NOMO-1 (cell line): Measurements from ENCODE around the gene FSD2.
"Not testable (repeated sequence)": the region's sequence is repeated elsewhere in the genome, so short reads cannot be mapped to it uniquely, and the experiment has no call there.

ENCODE experiments used
- DNase-seq, 2 experiments: peaks; one replicate each; lab custom pipeline; 2025; ENCODE audit not compliant: unreplicated experiment in 2 of 2; lab: John Stamatoyannopoulos, UW

FSD2 gene

GRCh38 chr15:82798531-82799166 lies 7.2 kb downstream of the FSD2 start:
- DNase-seq = no peak

DNA sequence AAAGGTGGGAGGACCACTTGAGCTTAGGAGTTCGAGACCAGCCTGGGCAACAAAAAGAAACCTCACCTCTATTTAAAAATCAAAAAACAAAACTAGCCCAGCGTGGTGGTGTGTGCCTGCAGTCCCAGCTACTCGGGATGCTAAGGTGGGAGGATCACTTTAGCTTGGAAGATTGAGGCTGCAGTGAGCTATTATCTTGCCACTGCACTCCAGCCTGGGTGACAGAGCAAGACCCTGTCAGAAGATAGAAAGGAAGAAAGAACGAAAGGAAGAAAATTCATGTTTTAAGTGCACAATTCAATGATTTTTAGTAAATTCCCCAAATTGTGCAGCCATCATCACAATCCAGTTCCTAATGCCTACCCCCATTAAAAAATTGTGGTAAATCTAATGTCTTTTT lies 7.8 kb downstream of the FSD2 start:
- no peak for DNase-seq

GRCh38 chr15:82793737-82794136 lies 12.1 kb downstream of the FSD2 start:
- no peak for DNase-seq

GRCh38 chr15:82792068-82792467 lies 13.8 kb downstream of the FSD2 start:
- no peak for DNase-seq

- no peak for DNase-seq
Observed at GRCh38 chr15:82790321-82790720, 15.5 kb downstream of the FSD2 start.

DNA sequence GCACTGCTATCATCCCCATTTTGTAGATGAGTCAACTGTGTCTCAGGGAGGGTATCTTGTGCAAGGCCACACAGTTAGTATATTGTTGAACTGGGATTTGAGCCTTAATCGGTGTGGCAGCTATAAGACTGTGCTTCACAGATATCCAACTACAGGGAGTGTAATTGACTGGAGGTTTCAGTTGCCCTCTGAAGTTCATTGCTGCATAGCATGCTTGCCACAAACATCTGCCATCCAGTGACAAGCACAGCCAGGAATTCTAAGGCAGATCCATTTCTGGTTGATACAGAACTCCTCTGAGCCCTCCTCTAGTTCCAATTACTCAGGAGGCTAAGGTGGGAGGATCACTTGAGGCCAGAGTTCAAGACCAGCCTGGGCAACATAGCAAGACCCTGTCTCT lies 16.4 kb downstream of the FSD2 start:
- DNase-seq = no peak

DNA sequence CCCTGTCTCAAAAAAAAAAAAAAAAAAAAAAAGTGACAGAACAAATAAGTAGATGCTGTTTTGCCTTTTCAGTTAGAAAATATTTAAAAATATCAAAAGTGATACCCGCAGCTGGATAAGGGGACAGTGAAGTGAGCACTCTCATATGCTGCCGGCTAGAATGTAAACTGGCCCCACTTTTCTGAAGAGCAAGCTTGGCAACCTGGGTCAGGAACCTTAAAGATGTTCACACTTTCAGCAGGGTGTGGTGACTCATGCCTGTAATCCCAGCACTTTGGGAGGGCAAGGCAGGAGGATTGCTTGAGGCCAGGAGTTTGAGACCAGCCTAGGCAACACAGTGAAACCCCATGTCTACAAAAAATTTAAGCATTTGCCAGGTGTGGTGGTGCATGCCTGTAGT lies 17.4 kb downstream of the FSD2 start:
- no peak for DNase-seq

DNA sequence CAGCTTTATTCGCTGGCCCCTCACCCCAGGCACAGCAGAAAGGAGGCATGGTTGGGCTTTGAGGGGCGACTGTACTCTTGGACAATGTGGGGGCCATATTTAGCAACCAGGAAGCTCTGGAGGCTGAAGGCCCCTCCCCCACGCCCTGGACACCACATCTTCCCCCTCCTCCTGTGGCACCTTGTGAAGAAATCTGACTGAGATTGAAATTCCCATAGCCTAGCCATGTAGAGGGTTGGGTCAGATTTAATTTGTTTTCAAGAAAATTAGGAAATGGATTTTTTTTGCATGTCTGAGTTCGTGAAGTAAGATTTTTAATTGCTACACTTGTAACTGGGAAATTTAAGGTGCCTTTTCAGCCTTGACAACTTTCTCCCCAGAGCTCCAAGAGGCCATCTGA lies 24.5 kb downstream of the FSD2 start:
- DNase-seq = no peak

DNA sequence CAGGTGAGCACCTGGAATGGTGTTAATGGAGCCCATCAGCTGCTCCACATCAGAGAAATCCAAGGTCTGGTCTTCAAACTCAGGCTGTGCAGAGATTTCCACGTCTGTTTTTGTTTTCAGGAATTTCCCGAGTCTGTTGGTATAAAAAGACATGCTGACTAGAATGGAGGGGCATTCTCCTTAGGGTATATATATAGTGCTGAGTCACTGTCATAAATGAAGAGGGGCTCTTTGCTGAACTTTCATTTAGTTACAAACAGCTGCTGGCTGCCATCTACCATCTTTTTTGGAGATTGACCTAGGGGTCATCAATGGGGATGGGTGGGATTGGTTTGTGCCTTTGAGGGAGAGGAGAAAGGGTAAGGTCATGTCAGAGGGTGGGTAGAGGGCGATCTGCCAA lies 27.1 kb downstream of the FSD2 start:
- no peak for DNase-seq

- peak; percentile 5 to 60 for DNase-seq
Observed at GRCh38 chr15:82774496-82774895, 31.4 kb downstream of the FSD2 start.

DNA sequence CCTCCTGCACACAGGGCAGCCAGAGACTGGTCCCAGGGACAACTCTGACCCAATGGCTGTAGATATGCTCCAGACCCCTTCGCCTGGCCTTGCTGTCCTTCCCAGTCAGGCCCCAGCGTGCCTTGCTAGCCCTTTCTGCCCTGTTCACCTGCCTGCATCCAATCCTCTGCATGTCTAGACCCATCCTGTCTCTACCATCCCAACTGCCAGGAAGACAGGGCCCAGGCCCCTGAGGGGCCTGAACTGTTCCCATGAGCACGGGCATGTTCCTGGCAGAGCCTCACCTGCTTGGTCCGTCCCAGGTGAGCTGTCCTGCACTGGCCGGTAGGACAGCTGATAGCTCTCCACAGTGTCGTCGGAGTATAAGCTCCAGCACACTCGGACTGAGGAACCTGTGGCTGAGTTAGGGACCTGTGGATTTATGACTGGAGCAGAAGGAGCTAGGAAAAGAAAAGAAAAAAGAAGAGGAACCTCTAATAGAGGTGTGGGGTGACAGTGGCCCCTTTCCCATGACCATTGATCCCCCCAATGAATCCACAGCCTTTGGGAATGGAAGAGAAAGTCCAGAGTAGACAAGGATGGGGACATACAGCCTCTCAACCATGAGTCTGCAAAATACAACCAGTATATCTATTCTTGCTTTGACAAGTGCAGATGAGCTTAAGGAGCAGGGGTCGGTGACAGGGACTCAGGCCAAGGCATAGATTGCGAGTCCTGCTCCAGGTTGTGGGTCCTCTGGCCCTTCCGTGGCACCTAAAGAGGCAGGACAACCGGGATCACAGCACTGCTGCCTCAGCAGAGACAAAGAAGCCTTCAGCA lies 33.9 kb downstream of the FSD2 start:
- no peak for DNase-seq

DNA sequence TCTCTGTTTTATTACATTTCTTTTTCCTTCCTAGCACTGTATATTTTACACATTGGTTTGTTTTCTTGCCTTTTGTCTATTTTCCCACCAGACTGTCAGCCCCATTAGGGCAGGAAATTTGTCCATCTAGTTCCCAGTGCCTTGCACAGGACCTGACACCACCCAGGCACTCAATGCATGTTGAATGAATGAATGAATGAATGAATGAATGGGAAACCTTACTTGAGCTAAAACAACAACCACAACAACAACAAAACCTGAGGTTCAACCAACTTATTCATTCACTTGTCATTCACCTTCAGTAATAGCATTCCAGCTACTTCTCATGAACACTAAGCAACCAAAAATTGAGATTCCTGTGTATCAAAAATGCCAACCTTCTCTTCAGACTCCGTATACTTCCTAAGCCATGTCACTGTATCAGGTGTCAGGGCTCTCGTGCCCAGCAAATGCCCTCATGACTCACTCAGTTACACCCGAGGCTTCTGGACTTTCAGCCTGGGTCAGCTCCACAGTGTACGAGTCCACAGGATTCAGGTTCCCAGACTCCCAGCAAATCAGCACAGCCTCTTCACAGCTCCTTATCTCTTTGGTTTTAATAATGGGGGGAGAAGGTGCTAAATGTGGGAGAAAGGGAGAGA lies 37.3 kb downstream of the FSD2 start:
- no peak for DNase-seq

GRCh38 chr15:82767163-82767829 lies 38.6 kb downstream of the FSD2 start:
- no peak for DNase-seq

DNA sequence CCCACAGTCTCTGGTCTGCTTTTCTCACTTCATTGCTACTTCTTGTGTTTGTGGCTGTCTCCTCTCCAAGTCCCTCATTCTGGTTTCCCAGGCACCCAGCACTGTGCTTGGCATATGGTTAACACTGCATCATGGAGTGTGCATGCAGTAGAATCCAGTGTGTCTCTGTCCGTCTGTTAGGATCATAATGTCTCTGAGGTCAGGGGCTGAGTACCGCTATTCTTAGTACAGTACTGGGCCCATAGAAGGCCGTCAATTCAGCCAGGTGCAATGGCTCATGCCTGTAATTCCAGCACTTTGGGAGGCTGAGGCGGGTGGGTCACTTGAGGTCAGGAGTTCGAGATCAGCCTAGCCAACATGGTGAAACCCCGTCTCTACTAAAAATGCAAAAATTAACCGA lies 39.7 kb downstream of the FSD2 start:
- not testable (repeated sequence) for DNase-seq

DNA sequence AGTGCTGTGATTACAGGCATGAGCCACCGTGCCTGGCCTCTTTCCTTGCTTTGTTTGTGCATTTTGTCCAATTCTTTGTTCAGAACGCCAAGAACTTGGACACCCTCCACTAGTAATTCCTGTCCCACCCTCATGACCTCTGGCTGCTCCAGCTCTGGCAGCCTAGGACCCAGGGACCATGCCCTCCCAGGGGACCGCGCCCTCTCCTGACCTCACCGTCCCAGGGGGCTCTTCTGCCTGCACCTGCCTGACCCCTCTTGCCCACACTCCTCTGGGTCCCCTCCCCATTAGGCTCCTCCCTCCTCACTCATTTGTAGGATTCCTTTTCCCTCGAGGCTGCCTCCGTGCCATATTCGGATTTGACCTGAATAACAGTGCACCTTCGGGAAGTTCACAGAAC lies 41.1 kb downstream of the FSD2 start:
- DNase-seq = no peak

GRCh38 chr15:82764117-82764490 lies 41.8 kb downstream of the FSD2 start:
- DNase-seq = no peak

GRCh38 chr15:82763361-82764116 lies 42.3 kb downstream of the FSD2 start:
- no peak for DNase-seq

GRCh38 chr15:82751308-82751707 lies 54.6 kb downstream of the FSD2 start:
- peak; percentile 7 to 74 for DNase-seq

- peak in 1 of 2 experiments; percentile 34 for DNase-seq
Observed at GRCh38 chr15:82750831-82751180, 55.1 kb downstream of the FSD2 start.

GRCh38 chr15:82749951-82750830 lies 55.7 kb downstream of the FSD2 start:
- DNase-seq = peak; percentile 91 to 94
